Testis (tissue), 2 donors: ENCODE measurements around the gene FYTTD1.

Experiments
- CTCF ChIP-seq, 3 experiments: fragments of 450-650 bp in 2 of 3; fragments of 200-600 bp in 1 of 3; sonication (generic) in 1 of 3; IDR thresholded peaks; one replicate each; pipeline ENCODE4 v1.5.1; 2016 to 2019; ENCODE audit warnings: antibody characterized with exemption in 3 of 3, mild to moderate bottlenecking in 2 of 3, moderate library complexity in 1 of 3
- POLR2A ChIP-seq: fragments of 450-650 bp; IDR thresholded peaks from one replicate; pipeline ENCODE4 v1.6.1; 2017; ENCODE audit warnings: antibody characterized with exemption, mild to moderate bottlenecking, moderate library complexity

- no peak for TF ChIP-seq CTCF (IDR thresholded peaks at IDR 0.05)
- no peak for TF ChIP-seq POLR2A
Measured at GRCh38 chr3:197736010-197736490, 13.6 kb upstream of the FYTTD1 start.
